SH-SY5Y (cell line): ENCODE data around the gene PLOD1.

ENCODE experiments used
- GATA2 ChIP-seq: IDR thresholded peaks from 2 replicates; pipeline ENCODE4 v1.6.1; 2011; ENCODE audit warnings: mild to moderate bottlenecking, low read depth, low read length
- GATA3 ChIP-seq: IDR thresholded peaks from 2 replicates; pipeline ENCODE4 v1.6.1; 2011; ENCODE audit warnings: low read depth, mild to moderate bottlenecking, low read length, moderate library complexity

DNA sequence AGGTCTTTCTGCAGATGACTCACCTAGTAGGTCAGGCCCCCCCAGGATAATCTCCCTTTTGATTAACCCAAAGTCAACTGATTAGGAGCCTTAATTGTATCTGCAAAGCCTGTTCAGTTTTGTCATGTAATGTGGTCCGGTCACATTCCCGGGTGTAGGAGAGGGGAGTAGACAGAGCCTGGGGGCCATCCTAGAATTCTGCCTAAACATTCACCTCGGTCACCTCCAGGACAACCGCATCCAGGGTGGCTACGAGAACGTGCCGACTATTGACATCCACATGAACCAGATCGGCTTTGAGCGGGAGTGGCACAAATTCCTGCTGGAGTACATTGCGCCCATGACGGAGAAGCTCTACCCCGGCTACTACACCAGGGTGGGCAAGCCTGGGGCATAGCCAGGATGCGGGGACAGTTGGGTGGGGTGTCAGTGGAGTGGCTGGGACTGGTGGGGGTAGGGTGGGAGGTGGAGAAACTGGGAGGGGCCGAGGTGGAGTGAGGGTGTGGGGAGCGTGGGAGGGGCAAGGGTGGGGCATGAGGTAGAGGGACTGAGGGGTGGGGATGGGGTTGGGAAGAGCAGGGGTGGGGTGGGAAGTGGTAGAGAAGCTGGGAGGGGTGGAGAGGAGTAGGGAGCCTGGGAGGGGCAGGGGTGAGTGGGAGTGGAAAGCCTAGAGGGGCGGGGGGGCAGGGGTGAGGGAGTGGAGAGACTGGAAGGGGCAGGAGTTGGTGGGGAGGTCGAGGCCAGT is 36.1 kb downstream of the PLOD1 start:
- TF ChIP-seq GATA3 = no peak
- no peak for TF ChIP-seq GATA2
